WI38 (cell line): ENCODE data around the gene RPL12.

ENCODE experiments used
- H3K4me3 ChIP-seq: 2 replicates; pipeline ENCODE4 v1.5.1; 2011; ENCODE audit warnings: low read depth, mild to moderate bottlenecking, control low read depth, low read length
- TF ChIP-seq, protein P1 (sequence below): IDR thresholded peaks from 2 replicates; pipeline ENCODE4 v1.5.1; 2012; ENCODE audit warnings: low read depth, mild to moderate bottlenecking, control low read depth, low read length

Gene RPL12

DNA sequence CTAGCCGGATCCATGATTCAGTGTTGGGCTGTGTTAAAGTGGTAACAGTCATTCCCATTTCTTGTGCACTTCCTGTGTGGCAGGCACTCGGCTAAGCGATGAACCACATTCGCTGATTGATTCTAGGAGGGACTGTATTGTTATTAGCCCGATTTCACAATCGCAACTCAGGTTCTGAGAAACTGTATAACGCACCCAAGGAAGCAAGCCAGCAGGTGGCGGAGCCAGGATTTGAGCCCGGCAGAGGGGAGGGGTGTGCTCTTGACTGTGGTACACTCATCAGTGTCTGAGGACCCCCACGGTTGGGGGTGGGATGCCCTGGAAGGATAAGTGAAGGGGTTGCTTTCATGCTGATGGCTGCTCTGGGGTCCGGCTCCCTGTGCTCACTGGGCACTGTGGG lies 34.8 kb upstream of the RPL12 start:
- H3K4me3 ChIP-seq, result no peak overlapping the region
- TF ChIP-seq, protein P1, sequence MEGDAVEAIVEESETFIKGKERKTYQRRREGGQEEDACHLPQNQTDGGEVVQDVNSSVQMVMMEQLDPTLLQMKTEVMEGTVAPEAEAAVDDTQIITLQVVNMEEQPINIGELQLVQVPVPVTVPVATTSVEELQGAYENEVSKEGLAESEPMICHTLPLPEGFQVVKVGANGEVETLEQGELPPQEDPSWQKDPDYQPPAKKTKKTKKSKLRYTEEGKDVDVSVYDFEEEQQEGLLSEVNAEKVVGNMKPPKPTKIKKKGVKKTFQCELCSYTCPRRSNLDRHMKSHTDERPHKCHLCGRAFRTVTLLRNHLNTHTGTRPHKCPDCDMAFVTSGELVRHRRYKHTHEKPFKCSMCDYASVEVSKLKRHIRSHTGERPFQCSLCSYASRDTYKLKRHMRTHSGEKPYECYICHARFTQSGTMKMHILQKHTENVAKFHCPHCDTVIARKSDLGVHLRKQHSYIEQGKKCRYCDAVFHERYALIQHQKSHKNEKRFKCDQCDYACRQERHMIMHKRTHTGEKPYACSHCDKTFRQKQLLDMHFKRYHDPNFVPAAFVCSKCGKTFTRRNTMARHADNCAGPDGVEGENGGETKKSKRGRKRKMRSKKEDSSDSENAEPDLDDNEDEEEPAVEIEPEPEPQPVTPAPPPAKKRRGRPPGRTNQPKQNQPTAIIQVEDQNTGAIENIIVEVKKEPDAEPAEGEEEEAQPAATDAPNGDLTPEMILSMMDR, result no peak

GRCh38 chr9:127482662-127483061 lies 31.5 kb upstream of the RPL12 start:
- H3K4me3 ChIP-seq, result no peak overlapping the region
- TF ChIP-seq, protein P1, result no peak

DNA sequence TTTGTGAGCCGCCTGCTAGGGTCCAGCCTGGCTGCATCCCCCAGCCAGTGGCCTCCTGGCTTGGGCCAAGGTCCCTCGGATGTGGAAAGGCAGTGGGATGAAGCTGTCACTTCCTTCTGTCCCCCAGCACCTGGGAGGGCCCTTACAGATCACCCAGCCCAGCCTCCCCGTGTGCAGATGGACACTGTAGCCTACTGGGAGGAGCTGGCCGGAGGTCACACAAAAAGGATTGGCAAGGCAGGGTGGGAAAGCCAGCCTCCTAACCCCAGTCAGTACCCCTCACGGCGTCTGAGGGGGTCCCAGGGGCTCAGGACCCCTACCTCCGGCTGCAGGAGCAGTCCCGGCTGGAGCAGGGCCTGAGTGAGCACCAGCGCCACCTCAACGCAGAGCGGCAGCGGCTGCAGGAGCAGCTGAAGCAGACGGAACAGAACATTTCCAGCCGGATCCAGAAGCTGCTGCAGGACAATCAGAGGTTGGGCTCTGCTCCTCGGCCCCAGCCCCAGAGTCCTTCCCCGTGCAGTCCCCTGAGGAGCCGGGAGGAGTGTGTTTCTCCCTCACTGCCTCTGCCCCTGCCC lies 28.4 kb upstream of the RPL12 start:
- TF ChIP-seq, protein P1, result no peak
- H3K4me3 ChIP-seq, result no peak overlapping the region

GRCh38 chr9:127474592-127474991 lies 23.4 kb upstream of the RPL12 start:
- TF ChIP-seq, protein P1, result no peak
- H3K4me3 ChIP-seq, result no peak overlapping the region

- TF ChIP-seq, protein P1, result no peak
Measured at GRCh38 chr9:127473932-127474331, 22.7 kb upstream of the RPL12 start.

DNA sequence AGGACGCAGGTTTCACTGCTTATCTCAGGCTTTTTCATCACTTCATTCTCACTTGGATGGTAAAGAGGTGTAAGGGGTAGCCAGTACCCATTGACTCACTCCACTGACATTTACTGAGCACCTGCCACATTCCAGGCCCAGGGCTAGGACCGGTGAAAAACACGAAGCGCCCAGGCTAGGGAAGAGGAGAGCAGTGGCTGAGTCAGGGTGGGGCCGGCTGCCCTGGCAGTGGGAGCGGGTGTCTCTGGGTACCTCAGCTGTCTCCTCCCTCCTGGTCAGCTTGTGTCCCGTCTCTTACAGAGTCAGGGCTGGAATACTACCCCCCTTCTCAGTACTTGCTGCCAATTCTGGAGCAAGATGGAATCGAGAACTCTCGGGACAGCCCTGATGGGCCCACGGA lies 22.3 kb upstream of the RPL12 start:
- TF ChIP-seq, protein P1, result no peak
- H3K4me3 ChIP-seq, result no peak overlapping the region

More at GRCh38 chr9:127473932-127474331, 22.7 kb upstream of the RPL12 start:
- H3K4me3 ChIP-seq, result no peak overlapping the region

GRCh38 chr9:127470662-127471061 lies 19.5 kb upstream of the RPL12 start:
- TF ChIP-seq, protein P1, result no peak
- no peak overlapping the region for H3K4me3 ChIP-seq
